ENCODE results near the gene TSPAN3.
A peak's percentile ranks its signal among the peaks of the same experiment; 100 is the strongest.

DNA sequence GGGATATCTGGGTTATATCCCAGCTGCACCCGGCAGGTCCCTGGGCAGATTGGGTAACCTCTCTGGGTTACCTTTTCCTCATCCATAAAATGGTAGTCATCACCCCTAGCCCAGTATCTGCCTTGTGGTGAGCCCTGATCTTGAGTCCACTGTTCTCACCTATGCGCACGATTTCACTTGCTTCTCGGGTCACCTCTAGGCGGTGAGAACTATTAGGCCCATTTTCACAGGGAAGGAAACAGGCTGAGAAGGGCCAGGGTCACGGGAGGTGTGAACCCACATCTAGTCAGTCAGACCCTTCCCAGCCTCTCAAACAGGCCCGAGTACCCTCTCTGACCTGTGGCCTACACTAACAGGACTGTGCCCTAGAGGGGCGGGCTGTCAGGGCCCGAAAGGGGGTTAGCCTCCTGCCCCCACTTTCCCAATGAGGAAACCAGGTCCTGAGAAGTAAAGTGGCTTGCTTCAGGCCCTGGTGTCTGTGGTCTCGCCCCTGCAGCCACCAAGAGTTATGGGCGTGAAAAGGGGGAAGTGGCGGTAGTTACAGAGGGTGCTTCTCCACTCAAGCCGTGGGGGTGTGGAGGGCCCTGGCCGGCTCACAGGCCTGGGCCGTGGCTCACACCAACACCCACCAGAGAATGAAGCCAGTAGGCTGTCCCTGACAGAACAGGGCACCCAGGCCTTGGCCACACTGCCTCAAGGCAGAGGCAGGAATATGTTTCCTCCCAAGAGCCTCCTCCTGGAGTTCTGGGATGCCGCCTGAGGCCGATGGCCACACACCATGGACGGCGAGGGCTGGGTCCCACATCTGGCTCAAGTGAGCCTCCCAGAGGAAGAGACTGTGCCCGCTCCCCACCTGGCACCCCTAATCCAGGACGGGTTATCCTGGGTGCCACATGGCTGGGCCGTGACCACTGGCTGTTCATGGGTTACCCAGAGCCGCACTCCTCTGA, 56.5 kb downstream of the TSPAN3 start:
- TF ChIP-seq EZH2 (IDR thresholded peaks at IDR 0.05; ENCODE audit: borderline replicate concordance, control insufficient read depth, low read depth, low read length) (no peak), ZNF274 (IDR thresholded peaks at IDR 0.05; ENCODE audit: insufficient read depth, insufficient read length) (no peak), ZNF207 (IDR thresholded peaks at IDR 0.05; ENCODE audit: borderline replicate concordance) (peak; percentile 74; the same call in 1 of the 2 replicates), SP1 (IDR thresholded peaks at IDR 0.05; ENCODE audit: low read depth, low read length) (peak; percentile 58), POLR2A (IDR thresholded peaks at IDR 0.05; ENCODE audit: low read depth, low read length) (0 out of 2 replicates have a peak, but pooled peaks have one; percentile 27), NR2C2 (IDR thresholded peaks at IDR 0.05; ENCODE audit: borderline replicate concordance, control insufficient read depth, insufficient read length, low read depth) (no peak), FOS (IDR thresholded peaks at IDR 0.05; ENCODE audit: borderline replicate concordance, extremely low read depth, insufficient read length) (no peak), SPI1 (IDR thresholded peaks at IDR 0.05; ENCODE audit: borderline replicate concordance, insufficient read depth, low read depth, low read length) (peak; percentile 95), CREM (IDR thresholded peaks at IDR 0.05; ENCODE audit: low read depth) (no peak), POLR2AphosphoS5 (IDR thresholded peaks at IDR 0.05; ENCODE audit: low read length) (no peak)
- TF ChIP-seq, protein P1, sequence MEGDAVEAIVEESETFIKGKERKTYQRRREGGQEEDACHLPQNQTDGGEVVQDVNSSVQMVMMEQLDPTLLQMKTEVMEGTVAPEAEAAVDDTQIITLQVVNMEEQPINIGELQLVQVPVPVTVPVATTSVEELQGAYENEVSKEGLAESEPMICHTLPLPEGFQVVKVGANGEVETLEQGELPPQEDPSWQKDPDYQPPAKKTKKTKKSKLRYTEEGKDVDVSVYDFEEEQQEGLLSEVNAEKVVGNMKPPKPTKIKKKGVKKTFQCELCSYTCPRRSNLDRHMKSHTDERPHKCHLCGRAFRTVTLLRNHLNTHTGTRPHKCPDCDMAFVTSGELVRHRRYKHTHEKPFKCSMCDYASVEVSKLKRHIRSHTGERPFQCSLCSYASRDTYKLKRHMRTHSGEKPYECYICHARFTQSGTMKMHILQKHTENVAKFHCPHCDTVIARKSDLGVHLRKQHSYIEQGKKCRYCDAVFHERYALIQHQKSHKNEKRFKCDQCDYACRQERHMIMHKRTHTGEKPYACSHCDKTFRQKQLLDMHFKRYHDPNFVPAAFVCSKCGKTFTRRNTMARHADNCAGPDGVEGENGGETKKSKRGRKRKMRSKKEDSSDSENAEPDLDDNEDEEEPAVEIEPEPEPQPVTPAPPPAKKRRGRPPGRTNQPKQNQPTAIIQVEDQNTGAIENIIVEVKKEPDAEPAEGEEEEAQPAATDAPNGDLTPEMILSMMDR (IDR thresholded peaks at IDR 0.05 in 2 of 3, conservative IDR thresholded peaks at IDR 0.05 in 1 of 3; ENCODE audit: control insufficient read depth in 2 of 3, extremely low read depth in 1 of 3, insufficient read depth in 1 of 3, low read depth in 3 of 3, low read length in 3 of 3) = no peak
- TF ChIP-seq, protein P2, sequence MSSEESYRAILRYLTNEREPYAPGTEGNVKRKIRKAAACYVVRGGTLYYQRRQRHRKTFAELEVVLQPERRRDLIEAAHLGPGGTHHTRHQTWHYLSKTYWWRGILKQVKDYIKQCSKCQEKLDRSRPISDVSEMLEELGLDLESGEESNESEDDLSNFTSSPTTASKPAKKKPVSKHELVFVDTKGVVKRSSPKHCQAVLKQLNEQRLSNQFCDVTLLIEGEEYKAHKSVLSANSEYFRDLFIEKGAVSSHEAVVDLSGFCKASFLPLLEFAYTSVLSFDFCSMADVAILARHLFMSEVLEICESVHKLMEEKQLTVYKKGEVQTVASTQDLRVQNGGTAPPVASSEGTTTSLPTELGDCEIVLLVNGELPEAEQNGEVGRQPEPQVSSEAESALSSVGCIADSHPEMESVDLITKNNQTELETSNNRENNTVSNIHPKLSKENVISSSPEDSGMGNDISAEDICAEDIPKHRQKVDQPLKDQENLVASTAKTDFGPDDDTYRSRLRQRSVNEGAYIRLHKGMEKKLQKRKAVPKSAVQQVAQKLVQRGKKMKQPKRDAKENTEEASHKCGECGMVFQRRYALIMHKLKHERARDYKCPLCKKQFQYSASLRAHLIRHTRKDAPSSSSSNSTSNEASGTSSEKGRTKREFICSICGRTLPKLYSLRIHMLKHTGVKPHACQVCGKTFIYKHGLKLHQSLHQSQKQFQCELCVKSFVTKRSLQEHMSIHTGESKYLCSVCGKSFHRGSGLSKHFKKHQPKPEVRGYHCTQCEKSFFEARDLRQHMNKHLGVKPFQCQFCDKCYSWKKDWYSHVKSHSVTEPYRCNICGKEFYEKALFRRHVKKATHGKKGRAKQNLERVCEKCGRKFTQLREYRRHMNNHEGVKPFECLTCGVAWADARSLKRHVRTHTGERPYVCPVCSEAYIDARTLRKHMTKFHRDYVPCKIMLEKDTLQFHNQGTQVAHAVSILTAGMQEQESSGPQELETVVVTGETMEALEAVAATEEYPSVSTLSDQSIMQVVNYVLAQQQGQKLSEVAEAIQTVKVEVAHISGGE (CRISPR knock-in tag; IDR thresholded peaks at IDR 0.05) = no peak
- TF ChIP-seq, protein P3, sequence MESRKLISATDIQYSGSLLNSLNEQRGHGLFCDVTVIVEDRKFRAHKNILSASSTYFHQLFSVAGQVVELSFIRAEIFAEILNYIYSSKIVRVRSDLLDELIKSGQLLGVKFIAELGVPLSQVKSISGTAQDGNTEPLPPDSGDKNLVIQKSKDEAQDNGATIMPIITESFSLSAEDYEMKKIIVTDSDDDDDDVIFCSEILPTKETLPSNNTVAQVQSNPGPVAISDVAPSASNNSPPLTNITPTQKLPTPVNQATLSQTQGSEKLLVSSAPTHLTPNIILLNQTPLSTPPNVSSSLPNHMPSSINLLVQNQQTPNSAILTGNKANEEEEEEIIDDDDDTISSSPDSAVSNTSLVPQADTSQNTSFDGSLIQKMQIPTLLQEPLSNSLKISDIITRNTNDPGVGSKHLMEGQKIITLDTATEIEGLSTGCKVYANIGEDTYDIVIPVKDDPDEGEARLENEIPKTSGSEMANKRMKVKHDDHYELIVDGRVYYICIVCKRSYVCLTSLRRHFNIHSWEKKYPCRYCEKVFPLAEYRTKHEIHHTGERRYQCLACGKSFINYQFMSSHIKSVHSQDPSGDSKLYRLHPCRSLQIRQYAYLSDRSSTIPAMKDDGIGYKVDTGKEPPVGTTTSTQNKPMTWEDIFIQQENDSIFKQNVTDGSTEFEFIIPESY (IDR thresholded peaks at IDR 0.05) = no peak
